C4-2B (cell line): ENCODE data around the gene AR.

Experiments
- H3K27ac ChIP-seq: fragments of 450-650 bp; 2 replicates; pipeline ENCODE4 v1.5.1; 2017
- CTCF ChIP-seq: fragments of 450-650 bp; conservative IDR thresholded peaks from 2 replicates; pipeline ENCODE4 v1.5.1; 2017; ENCODE audit warnings: mild to moderate bottlenecking
- ZFX ChIP-seq: fragments of 450-650 bp; IDR thresholded peaks from 2 replicates; pipeline ENCODE4 v1.6.1; 2017

The AR gene

DNA sequence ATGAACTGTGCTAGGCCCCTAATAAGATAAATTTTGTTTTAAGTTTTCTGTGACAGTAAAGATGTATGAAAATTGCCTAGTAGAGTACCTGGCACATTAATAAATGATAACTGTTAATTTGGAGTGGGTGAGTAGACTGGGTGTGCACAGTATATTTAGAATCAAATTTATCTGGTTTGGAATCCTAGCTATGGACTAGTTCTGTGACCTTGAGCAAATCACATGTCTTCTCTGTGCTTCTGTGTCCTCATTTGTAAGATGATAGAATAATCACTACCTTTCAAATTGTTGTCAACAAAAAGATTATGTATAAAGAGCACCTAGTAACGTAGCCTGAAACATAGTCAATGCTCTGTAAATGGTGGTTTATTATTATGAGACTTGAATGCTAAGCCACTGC, 170.2 kb downstream of the AR start:
- TF ChIP-seq CTCF (no peak), ZFX (no peak)
- no peak overlapping the region for H3K27ac ChIP-seq

GRCh38 chrX:67717571-67717970, 173.8 kb downstream of the AR start:
- H3K27ac ChIP-seq: no peak overlapping the region
- TF ChIP-seq CTCF (no peak), ZFX (no peak)

GRCh38 chrX:67718926-67719325, 175.1 kb downstream of the AR start:
- H3K27ac ChIP-seq: no peak overlapping the region
- TF ChIP-seq ZFX (no peak), CTCF (no peak)

DNA sequence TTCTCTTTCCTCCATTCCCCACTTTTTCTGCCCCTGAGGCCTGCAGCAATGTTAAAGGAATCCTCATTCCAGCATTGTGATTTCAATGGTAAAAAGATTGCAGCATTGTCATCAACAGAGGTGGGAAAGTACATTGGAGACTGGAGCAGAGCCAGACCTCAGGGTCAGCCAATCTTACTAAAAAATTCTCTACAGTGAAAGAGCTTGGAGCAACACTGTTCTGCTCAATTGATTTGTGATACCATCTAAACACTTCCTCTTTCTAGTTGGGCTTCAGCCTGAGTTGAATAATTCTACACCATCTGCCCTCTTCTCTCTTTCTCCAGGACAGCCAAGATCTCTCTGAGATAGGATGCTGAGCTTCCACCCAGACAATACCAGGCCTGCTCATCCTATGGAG, 176.5 kb downstream of the AR start:
- TF ChIP-seq CTCF (no peak), ZFX (no peak)
- no peak overlapping the region for H3K27ac ChIP-seq

DNA sequence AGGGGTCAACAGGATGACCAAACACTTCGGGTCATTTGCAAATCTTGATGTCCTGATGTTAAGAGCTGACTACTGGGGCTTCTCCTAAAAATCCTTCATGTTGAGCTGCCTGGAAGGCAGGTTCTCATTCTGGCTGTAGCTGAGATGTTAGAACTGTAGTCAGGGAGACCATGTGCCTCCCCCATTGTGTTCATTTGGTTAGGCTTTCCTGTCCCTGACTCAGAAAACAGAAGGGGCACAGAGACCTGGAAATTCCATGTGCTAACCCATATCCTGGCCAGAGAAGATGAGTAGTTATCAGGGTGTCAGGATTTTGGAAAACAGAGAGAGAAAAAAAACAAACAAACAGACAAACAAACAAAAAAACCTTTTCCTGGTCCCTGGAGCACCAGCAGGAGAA, 177.5 kb downstream of the AR start:
- TF ChIP-seq CTCF (no peak), ZFX (no peak)
- no peak overlapping the region for H3K27ac ChIP-seq

DNA sequence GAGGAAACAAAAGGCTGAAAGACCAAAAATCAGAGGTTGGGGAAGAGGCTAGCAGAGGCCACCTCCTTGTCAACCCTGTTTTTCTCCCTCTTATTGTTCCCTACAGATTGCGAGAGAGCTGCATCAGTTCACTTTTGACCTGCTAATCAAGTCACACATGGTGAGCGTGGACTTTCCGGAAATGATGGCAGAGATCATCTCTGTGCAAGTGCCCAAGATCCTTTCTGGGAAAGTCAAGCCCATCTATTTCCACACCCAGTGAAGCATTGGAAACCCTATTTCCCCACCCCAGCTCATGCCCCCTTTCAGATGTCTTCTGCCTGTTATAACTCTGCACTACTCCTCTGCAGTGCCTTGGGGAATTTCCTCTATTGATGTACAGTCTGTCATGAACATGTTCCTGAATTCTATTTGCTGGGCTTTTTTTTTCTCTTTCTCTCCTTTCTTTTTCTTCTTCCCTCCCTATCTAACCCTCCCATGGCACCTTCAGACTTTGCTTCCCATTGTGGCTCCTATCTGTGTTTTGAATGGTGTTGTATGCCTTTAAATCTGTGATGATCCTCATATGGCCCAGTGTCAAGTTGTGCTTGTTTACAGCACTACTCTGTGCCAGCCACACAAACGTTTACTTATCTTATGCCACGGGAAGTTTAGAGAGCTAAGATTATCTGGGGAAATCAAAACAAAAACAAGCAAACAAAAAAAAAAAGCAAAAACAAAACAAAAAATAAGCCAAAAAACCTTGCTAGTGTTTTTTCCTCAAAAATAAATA, 179.9 kb downstream of the AR start:
- TF ChIP-seq ZFX (no peak), CTCF (no peak)
- no peak overlapping the region for H3K27ac ChIP-seq

GRCh38 chrX:67724359-67725110, 180.7 kb downstream of the AR start:
- no peak overlapping the region for H3K27ac ChIP-seq
- TF ChIP-seq ZFX (no peak), CTCF (no peak)
